ENCODE results near the gene NGDN.

DNA sequence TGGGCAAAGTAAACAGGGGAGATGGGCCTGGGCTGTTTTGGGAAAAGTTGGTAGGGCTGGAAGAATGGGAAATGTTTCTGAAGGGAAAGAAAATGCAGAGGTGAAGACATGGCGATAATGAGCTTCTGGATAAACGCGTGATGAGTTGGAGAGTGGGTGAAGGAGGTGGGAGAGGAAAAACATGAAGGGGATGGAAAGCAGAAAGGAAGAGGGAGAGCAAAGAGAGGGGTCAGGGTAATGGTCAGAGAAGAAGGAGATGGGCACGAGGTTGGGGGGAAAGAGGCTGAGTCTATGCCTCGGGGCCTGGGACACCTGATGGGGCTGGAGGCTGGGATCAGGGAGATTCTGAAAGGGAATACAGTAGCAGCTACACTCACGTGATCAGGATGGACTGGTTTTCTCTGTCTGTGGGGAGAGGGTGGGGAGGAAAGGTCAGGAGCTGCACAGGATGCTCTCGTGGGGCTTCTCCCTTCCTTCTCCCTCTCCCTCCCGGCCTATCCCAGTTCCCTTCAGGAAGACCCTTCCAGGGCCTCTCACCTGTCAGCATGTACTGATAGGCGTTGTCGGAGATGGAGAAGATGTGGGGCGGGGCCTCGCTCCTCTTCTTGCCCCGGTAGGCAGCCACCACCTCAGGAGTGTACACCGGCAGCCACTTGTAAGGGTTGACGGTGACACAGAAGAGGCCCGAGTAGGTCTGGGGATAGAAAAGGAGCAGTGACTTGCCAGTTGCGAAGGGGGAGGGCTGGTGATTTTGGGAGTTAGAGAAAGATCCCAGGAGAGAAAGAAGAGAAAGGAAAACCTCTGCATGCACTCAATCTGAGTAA is 37.2 kb upstream of the NGDN start:
- TF ChIP-seq EZH2 (IDR thresholded peaks at IDR 0.05), result no peak
- TF ChIP-seq, protein P1, sequence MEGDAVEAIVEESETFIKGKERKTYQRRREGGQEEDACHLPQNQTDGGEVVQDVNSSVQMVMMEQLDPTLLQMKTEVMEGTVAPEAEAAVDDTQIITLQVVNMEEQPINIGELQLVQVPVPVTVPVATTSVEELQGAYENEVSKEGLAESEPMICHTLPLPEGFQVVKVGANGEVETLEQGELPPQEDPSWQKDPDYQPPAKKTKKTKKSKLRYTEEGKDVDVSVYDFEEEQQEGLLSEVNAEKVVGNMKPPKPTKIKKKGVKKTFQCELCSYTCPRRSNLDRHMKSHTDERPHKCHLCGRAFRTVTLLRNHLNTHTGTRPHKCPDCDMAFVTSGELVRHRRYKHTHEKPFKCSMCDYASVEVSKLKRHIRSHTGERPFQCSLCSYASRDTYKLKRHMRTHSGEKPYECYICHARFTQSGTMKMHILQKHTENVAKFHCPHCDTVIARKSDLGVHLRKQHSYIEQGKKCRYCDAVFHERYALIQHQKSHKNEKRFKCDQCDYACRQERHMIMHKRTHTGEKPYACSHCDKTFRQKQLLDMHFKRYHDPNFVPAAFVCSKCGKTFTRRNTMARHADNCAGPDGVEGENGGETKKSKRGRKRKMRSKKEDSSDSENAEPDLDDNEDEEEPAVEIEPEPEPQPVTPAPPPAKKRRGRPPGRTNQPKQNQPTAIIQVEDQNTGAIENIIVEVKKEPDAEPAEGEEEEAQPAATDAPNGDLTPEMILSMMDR (IDR thresholded peaks at IDR 0.05), result no peak

All from neural progenitor cell (in vitro differentiated cells).